WTC11 (cell line): ENCODE results near the gene MED12L. TPM values are rescaled to one million over a fixed set of nuclear protein-coding genes. Genes with fewer than 3 reads are reported as not detected.
A peak's percentile ranks its signal among the peaks of the same experiment; 100 is the strongest.

Experiments used
- ATAC-seq: fragments of 200-7000 bp; cut with Tn5 transposase; 2 replicates; pipeline ENCODE4 v1.10.0; 2021; ENCODE audit warnings: mild to moderate bottlenecking, moderate library complexity
- CTCF ChIA-PET: fragments of 300-600 bp; sonication (Branson Sonifier 250); formaldehyde crosslinking; loops from one replicate; lab custom pipeline; 2021; ENCODE audit warnings: antibody characterized with exemption; lab: Charles Lee
- POLR2A ChIA-PET: fragments of 350-600 bp; sonication (Branson Sonifier 250); formaldehyde crosslinking; loops from one replicate; lab custom pipeline; 2021; ENCODE audit warnings: antibody characterized with exemption; lab: Charles Lee
- DNase-seq: peaks from one replicate; pipeline ENCODE4 v3.0.0; 2021; ENCODE audit warnings: low spot score
- H3K27ac Mint-ChIP-seq: 2 replicates; pipeline ENCODE4 v1.8.0; 2021; ENCODE audit warnings: mixed read lengths
- H3K27me3 Mint-ChIP-seq: 2 replicates; pipeline ENCODE4 v1.8.0; 2021; ENCODE audit warnings: low read depth, mild to moderate bottlenecking, moderate library complexity, mixed read lengths
- H3K36me3 Mint-ChIP-seq: 2 replicates; pipeline ENCODE4 v1.8.0; 2021; ENCODE audit warnings: mixed read lengths
- H3K4me1 Mint-ChIP-seq: 2 replicates; pipeline ENCODE4 v1.8.0; 2022; ENCODE audit warnings: mixed read lengths
- H3K4me3 Mint-ChIP-seq: 2 replicates; pipeline ENCODE4 v1.8.0; 2021; ENCODE audit warnings: mild to moderate bottlenecking, moderate library complexity, mixed read lengths
- H3K9me3 Mint-ChIP-seq: 2 replicates; pipeline ENCODE4 v1.8.0; 2021; ENCODE audit warnings: mixed read lengths
- CDX4 ChIP-seq: fragments of 250-450 bp; sonication (Bioruptor Pico); IDR thresholded peaks from 2 replicates; pipeline ENCODE4 v1.9.0; 2021; ENCODE audit warnings: moderate library complexity, mild to moderate bottlenecking, inconsistent platforms, borderline replicate concordance
- ETV6 ChIP-seq: sonication (generic); formaldehyde crosslinking; IDR thresholded peaks from 2 replicates; pipeline ENCODE4 v1.8.1; 2022; ENCODE audit warnings: mild to moderate bottlenecking, missing genetic modification reagents
- FOXJ3 ChIP-seq: sonication (generic); formaldehyde crosslinking; IDR thresholded peaks from 2 replicates; pipeline ENCODE4 v1.9.0; 2021; ENCODE audit warnings: missing genetic modification reagents, mild to moderate bottlenecking, borderline replicate concordance
- FOXP1 ChIP-seq: sonication (generic); formaldehyde crosslinking; IDR thresholded peaks from 2 replicates; pipeline ENCODE4 v1.8.0; 2022; ENCODE audit warnings: missing genetic modification reagents, mild to moderate bottlenecking, moderate library complexity, borderline replicate concordance
- JAZF1 ChIP-seq: fragments of 250-450 bp; sonication (Bioruptor Pico); IDR thresholded peaks from 2 replicates; pipeline ENCODE4 v1.9.0; 2021; ENCODE audit warnings: moderate library complexity, mild to moderate bottlenecking, inconsistent platforms
- JUN ChIP-seq: sonication (generic); formaldehyde crosslinking; IDR thresholded peaks from 2 replicates; pipeline ENCODE4 v1.8.0; 2023; ENCODE audit warnings: mild to moderate bottlenecking, missing genetic modification reagents
- KAT7 ChIP-seq: sonication (generic); formaldehyde crosslinking; IDR thresholded peaks from 2 replicates; pipeline ENCODE4 v1.8.1; 2023; ENCODE audit warnings: missing genetic modification reagents, mild to moderate bottlenecking, borderline replicate concordance
- MLX ChIP-seq: sonication (generic); formaldehyde crosslinking; IDR thresholded peaks from 2 replicates; pipeline ENCODE4 v1.8.1; 2023; ENCODE audit warnings: mild to moderate bottlenecking, missing genetic modification reagents, moderate library complexity
- NR1H2 ChIP-seq: sonication (generic); formaldehyde crosslinking; IDR thresholded peaks from 2 replicates; pipeline ENCODE4 v1.9.0; 2021; ENCODE audit warnings: mild to moderate bottlenecking, moderate library complexity, missing genetic modification reagents
- NR3C1 ChIP-seq: sonication (generic); formaldehyde crosslinking; conservative IDR thresholded peaks from 2 replicates; pipeline ENCODE4 v1.8.1; 2023; ENCODE audit warnings: low read depth, mild to moderate bottlenecking, missing genetic modification reagents
- PRDM15 ChIP-seq: sonication (generic); formaldehyde crosslinking; IDR thresholded peaks from 2 replicates; pipeline ENCODE4 v1.8.0; 2022; ENCODE audit warnings: missing genetic modification reagents
- SMAD3 ChIP-seq: sonication (generic); formaldehyde crosslinking; IDR thresholded peaks from 2 replicates; pipeline ENCODE4 v1.8.0; 2022; ENCODE audit warnings: missing genetic modification reagents, mild to moderate bottlenecking, borderline replicate concordance
- SMAD4 ChIP-seq: sonication (generic); formaldehyde crosslinking; IDR thresholded peaks from 2 replicates; pipeline ENCODE4 v1.8.0; 2022; ENCODE audit warnings: mild to moderate bottlenecking, missing genetic modification reagents
- SOX15 ChIP-seq: fragments of 250-450 bp; sonication (Bioruptor Pico); IDR thresholded peaks from 2 replicates; pipeline ENCODE4 v1.9.0; 2021; ENCODE audit warnings: mild to moderate bottlenecking
- TCF7 ChIP-seq: sonication (generic); formaldehyde crosslinking; IDR thresholded peaks from 2 replicates; pipeline ENCODE4 v1.8.0; 2022; ENCODE audit warnings: mild to moderate bottlenecking, low read depth, missing genetic modification reagents, moderate library complexity
- ZNF138 ChIP-seq: sonication (generic); formaldehyde crosslinking; conservative IDR thresholded peaks from 2 replicates; pipeline ENCODE4 v1.8.1; 2022; ENCODE audit warnings: mild to moderate bottlenecking, moderate library complexity, missing genetic modification reagents
- ZNF423 ChIP-seq: fragments of 250-450 bp; sonication (Bioruptor Pico); IDR thresholded peaks from 2 replicates; pipeline ENCODE4 v2.1.2; 2022; ENCODE audit warnings: mild to moderate bottlenecking, moderate library complexity
- total RNA-seq: library from RNA; stranded (reverse); gene quantifications from 3 replicates; pipeline ENCODE4 v1.2.3, GENCODE V29; 2021
- TF ChIP-seq, protein P1 (sequence below): sonication (generic); formaldehyde crosslinking; IDR thresholded peaks from 2 replicates; pipeline ENCODE4 v1.8.1; 2023; ENCODE audit warnings: mild to moderate bottlenecking, missing genetic modification reagents
- TF ChIP-seq, protein P2 (sequence below): fragments of 250-450 bp; sonication (Bioruptor Pico); IDR thresholded peaks from 2 replicates; pipeline ENCODE4 v2.1.2; 2022; ENCODE audit warnings: mild to moderate bottlenecking, moderate library complexity
- TF ChIP-seq, protein P3 (sequence below): sonication (generic); formaldehyde crosslinking; IDR thresholded peaks from 2 replicates; pipeline ENCODE4 v1.8.1; 2023; ENCODE audit warnings: mild to moderate bottlenecking, missing genetic modification reagents, borderline replicate concordance

The MED12L gene
- total RNA-seq, 1 experiment from 2014 or later: 27.4 TPM

DNA sequence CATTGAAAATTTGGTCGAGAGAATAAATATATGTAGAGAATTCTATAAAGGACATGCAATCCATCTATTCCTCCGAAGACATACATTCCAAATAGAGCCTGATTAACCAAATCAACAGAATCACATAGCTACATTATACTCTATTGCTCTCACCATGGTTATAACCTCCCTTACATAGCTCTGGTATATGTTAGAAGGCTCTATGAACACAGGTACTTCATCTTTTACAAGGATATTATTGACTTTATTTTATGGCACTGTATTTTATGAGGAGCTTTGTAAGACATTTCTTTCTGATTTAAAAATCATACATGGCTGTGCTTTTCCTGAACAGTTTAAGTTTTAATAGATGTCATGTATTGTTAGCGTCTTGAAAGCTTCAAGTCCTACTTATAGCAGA is 370.6 kb downstream of the MED12L start:
- Mint-ChIP-seq H3K4me3 (no peak overlapping the region), H3K4me1 (peaks cover 13% of the 10 kb centered on the region), H3K9me3 (no peaks in the 10 kb centered on the region), H3K27me3 (no peaks in the 10 kb centered on the region; the same call in 1 of the 2 replicates), H3K36me3 (no peaks in the 10 kb centered on the region), H3K27ac (no peak overlapping the region)
- ChIA-PET POLR2A (no interaction called here), CTCF (no interaction called here)
- ATAC-seq: no peak
- no peak for DNase-seq
- TF ChIP-seq ETV6 (CRISPR knock-in tag): no peak
- TF ChIP-seq NR3C1 (CRISPR knock-in tag): no peak
- no peak for TF ChIP-seq PRDM15 (CRISPR knock-in tag)
- TF ChIP-seq FOXJ3 (CRISPR knock-in tag): no peak
- TF ChIP-seq ZNF423 (CRISPR knock-in tag): no peak
- TF ChIP-seq NR1H2 (CRISPR knock-in tag): no peak

DNA sequence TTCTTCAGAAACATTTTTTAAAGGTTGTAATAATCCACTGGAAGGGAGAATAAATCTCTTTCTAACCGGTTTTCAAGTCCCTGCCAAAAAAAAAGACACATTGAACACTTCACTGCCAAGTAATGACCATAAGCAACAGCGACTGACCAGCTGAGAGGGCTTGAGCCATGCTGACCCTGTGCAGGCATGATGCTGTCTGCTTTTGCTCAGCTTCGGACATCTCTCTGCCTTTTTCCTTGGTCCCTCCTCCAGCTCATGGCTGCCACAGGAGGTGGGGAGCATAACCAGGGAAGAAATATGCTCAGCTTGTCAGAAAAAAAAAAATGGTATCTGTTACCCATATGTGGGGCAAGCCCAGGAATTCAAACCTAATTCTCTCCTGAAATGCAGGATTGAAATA is 373.9 kb downstream of the MED12L start:
- Mint-ChIP-seq H3K36me3 (no peaks in the 10 kb centered on the region), H3K27ac (no peak overlapping the region), H3K9me3 (no peaks in the 10 kb centered on the region), H3K27me3 (peaks cover 5% of the 10 kb centered on the region; the same call in 1 of the 2 replicates), H3K4me3 (no peak overlapping the region), H3K4me1 (peaks cover 4% of the 10 kb centered on the region)
- DNase-seq (no peak), ATAC-seq (no peak)
- TF ChIP-seq JUN (CRISPR knock-in tag) (no peak), CDX4 (CRISPR knock-in tag) (no peak), SMAD3 (CRISPR knock-in tag) (no peak), KAT7 (no peak), ZNF138 (CRISPR knock-in tag) (no peak), TCF7 (CRISPR knock-in tag) (no peak), SOX15 (CRISPR knock-in tag) (no peak)
- TF ChIP-seq, protein P1, sequence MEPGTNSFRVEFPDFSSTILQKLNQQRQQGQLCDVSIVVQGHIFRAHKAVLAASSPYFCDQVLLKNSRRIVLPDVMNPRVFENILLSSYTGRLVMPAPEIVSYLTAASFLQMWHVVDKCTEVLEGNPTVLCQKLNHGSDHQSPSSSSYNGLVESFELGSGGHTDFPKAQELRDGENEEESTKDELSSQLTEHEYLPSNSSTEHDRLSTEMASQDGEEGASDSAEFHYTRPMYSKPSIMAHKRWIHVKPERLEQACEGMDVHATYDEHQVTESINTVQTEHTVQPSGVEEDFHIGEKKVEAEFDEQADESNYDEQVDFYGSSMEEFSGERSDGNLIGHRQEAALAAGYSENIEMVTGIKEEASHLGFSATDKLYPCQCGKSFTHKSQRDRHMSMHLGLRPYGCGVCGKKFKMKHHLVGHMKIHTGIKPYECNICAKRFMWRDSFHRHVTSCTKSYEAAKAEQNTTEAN (CRISPR knock-in tag): no peak
- TF ChIP-seq, protein P2, sequence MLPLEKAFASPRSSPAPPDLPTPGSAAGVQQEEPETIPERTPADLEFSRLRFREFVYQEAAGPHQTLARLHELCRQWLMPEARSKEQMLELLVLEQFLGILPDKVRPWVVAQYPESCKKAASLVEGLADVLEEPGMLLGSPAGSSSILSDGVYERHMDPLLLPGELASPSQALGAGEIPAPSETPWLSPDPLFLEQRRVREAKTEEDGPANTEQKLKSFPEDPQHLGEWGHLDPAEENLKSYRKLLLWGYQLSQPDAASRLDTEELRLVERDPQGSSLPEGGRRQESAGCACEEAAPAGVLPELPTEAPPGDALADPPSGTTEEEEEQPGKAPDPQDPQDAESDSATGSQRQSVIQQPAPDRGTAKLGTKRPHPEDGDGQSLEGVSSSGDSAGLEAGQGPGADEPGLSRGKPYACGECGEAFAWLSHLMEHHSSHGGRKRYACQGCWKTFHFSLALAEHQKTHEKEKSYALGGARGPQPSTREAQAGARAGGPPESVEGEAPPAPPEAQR (CRISPR knock-in tag): no peak
- CTCF ChIA-PET: interaction anchor here (0.6 to 0.7 kb wide), 3 partner anchors 8 to 459 kb away, joined by 3 read pairs; no protein-coding TSS in a partner anchor
- POLR2A ChIA-PET: interaction anchor here (0.7 kb wide), 1 partner anchor 393 kb away, joined by 3 read pairs; no protein-coding TSS in a partner anchor

- no peak overlapping the region for H3K27ac Mint-ChIP-seq
- H3K4me3 Mint-ChIP-seq: peak overlapping the region; percentile 76
- H3K36me3 Mint-ChIP-seq: no peaks in the 10 kb centered on the region
- no peaks in the 10 kb centered on the region for H3K9me3 Mint-ChIP-seq
- ChIA-PET POLR2A (no interaction called here), CTCF (interaction anchor here (0.6 to 0.9 kb wide), 2 partner anchors 21 to 67 kb away, joined by 3 to 6 read pairs; no protein-coding TSS in a partner anchor)
- peaks cover 4% of the 10 kb centered on the region for H3K4me1 Mint-ChIP-seq
- ATAC-seq: no peak
- peaks cover 5% of the 10 kb centered on the region; the same call in 1 of the 2 replicates for H3K27me3 Mint-ChIP-seq
- DNase-seq: no peak
- TF ChIP-seq, protein P3, sequence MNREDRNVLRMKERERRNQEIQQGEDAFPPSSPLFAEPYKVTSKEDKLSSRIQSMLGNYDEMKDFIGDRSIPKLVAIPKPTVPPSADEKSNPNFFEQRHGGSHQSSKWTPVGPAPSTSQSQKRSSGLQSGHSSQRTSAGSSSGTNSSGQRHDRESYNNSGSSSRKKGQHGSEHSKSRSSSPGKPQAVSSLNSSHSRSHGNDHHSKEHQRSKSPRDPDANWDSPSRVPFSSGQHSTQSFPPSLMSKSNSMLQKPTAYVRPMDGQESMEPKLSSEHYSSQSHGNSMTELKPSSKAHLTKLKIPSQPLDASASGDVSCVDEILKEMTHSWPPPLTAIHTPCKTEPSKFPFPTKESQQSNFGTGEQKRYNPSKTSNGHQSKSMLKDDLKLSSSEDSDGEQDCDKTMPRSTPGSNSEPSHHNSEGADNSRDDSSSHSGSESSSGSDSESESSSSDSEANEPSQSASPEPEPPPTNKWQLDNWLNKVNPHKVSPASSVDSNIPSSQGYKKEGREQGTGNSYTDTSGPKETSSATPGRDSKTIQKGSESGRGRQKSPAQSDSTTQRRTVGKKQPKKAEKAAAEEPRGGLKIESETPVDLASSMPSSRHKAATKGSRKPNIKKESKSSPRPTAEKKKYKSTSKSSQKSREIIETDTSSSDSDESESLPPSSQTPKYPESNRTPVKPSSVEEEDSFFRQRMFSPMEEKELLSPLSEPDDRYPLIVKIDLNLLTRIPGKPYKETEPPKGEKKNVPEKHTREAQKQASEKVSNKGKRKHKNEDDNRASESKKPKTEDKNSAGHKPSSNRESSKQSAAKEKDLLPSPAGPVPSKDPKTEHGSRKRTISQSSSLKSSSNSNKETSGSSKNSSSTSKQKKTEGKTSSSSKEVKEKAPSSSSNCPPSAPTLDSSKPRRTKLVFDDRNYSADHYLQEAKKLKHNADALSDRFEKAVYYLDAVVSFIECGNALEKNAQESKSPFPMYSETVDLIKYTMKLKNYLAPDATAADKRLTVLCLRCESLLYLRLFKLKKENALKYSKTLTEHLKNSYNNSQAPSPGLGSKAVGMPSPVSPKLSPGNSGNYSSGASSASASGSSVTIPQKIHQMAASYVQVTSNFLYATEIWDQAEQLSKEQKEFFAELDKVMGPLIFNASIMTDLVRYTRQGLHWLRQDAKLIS (CRISPR knock-in tag): no peak
- TF ChIP-seq NR1H2 (CRISPR knock-in tag) (no peak), FOXP1 (CRISPR knock-in tag) (no peak), JAZF1 (CRISPR knock-in tag) (no peak), MLX (CRISPR knock-in tag) (no peak), SMAD4 (CRISPR knock-in tag) (no peak), ZNF423 (CRISPR knock-in tag) (no peak)
Observed at GRCh38 chr3:151460228-151460627, 374.8 kb downstream of the MED12L start.
